ENCODE results near the gene FSTL4.

The FSTL4 gene

GRCh38 chr5:133511653-133512235, 100.6 kb downstream of the FSTL4 start:
- DNase-seq: no peak

- DNase-seq: no peak
These were observed 101.6 kb downstream of the FSTL4 start for GRCh38 chr5:133510634-133511262.

GRCh38 chr5:133509742-133510079, 102.6 kb downstream of the FSTL4 start:
- no peak for DNase-seq

GRCh38 chr5:133508845-133509741, 103.2 kb downstream of the FSTL4 start:
- no peak for DNase-seq

- no peak for DNase-seq
These were observed 104.0 kb downstream of the FSTL4 start for GRCh38 chr5:133508331-133508730.

GRCh38 chr5:133506181-133506580, 106.2 kb downstream of the FSTL4 start:
- DNase-seq: no peak

- DNase-seq: no peak
These were observed 108.8 kb downstream of the FSTL4 start for GRCh38 chr5:133503511-133503910.

GRCh38 chr5:133499895-133500294, 112.4 kb downstream of the FSTL4 start:
- peak; percentile 7 for DNase-seq

GRCh38 chr5:133497608-133498348, 114.6 kb downstream of the FSTL4 start:
- DNase-seq: no peak

- no peak for DNase-seq
These were observed 115.7 kb downstream of the FSTL4 start for GRCh38 chr5:133496631-133497030.

- DNase-seq: no peak
These were observed 117.5 kb downstream of the FSTL4 start for GRCh38 chr5:133494923-133495246.

GRCh38 chr5:133494232-133494922, 118.0 kb downstream of the FSTL4 start:
- no peak for DNase-seq

- DNase-seq: no peak
These were observed 122.7 kb downstream of the FSTL4 start for GRCh38 chr5:133489632-133490031.

- DNase-seq: no peak
These were observed 125.2 kb downstream of the FSTL4 start for GRCh38 chr5:133487093-133487492.

- DNase-seq: no peak
These were observed 126.9 kb downstream of the FSTL4 start for GRCh38 chr5:133485468-133485867.

GRCh38 chr5:133483406-133484090, 128.8 kb downstream of the FSTL4 start:
- no peak for DNase-seq

- DNase-seq: no peak
These were observed 130.3 kb downstream of the FSTL4 start for GRCh38 chr5:133482028-133482427.

- no peak for DNase-seq
These were observed 131.5 kb downstream of the FSTL4 start for GRCh38 chr5:133480866-133481265.

- DNase-seq: no peak
These were observed 132.0 kb downstream of the FSTL4 start for GRCh38 chr5:133480366-133480765.

GRCh38 chr5:133478199-133478985, 133.9 kb downstream of the FSTL4 start:
- no peak for DNase-seq

GRCh38 chr5:133475986-133476385, 136.4 kb downstream of the FSTL4 start:
- DNase-seq: no peak
